Measurements from ENCODE around the gene APMAP.

DNA sequence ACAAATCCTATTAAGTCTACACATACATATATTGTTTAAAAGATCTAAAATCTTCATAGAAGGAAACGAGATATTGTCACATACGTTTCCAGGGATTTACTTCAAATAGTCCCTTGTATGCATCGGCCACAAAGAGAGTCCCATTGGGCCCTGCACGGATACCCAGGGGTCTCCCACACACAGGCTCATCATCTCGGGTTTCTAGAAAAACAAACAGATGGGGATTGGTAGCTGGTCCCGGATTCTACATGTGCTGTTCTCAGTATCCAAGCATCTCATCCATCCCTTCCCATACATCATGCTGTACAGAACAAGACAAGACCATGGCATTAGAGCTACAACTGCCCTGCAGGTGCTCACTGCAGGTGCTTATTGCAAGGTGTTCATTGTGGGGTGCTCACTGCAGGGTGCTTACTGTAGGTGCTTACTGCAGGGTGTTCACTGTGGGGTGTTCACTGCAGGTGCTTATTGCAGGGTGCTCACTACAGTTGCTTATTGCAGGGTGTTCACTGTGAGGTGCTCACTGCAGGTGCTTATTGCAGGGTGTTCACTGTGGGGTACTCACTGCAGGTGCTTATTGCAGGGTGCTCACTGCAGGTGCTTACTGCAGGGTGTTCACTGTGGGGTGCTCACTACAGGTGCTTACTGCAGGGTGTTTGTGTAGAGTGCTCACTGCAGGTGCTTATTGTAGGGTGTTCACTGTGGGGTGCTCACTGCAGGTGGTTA, 21.0 kb downstream of the APMAP start:
- TF ChIP-seq POLR2A (IDR thresholded peaks at IDR 0.05) (no peak), POLR2AphosphoS5 (IDR thresholded peaks at IDR 0.05) (no peak)
- TF ChIP-seq, protein P1, sequence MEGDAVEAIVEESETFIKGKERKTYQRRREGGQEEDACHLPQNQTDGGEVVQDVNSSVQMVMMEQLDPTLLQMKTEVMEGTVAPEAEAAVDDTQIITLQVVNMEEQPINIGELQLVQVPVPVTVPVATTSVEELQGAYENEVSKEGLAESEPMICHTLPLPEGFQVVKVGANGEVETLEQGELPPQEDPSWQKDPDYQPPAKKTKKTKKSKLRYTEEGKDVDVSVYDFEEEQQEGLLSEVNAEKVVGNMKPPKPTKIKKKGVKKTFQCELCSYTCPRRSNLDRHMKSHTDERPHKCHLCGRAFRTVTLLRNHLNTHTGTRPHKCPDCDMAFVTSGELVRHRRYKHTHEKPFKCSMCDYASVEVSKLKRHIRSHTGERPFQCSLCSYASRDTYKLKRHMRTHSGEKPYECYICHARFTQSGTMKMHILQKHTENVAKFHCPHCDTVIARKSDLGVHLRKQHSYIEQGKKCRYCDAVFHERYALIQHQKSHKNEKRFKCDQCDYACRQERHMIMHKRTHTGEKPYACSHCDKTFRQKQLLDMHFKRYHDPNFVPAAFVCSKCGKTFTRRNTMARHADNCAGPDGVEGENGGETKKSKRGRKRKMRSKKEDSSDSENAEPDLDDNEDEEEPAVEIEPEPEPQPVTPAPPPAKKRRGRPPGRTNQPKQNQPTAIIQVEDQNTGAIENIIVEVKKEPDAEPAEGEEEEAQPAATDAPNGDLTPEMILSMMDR (IDR thresholded peaks at IDR 0.05), result no peak
